Measurements from ENCODE around the gene CNTN6.

DNA sequence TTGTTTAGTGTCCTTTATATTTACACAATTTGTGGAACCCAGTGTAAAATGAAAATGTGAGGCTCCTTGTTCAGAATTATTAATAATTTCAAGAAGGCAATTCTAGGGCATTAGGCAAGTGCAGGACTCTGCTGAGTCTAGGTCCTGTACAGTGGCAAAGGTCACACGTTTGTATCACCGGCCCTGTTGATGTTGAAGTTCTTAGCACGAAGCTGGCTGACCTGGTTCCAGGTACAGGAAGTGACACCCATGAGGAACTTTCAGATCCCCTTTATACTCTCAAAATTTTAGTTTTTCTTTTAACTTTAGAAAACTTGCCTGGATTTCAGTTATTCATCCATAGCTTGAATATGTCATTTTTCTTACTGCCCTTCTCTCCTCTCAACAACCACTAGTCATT is 349.4 kb downstream of the CNTN6 start:
- TF ChIP-seq CTCF (IDR thresholded peaks at IDR 0.05) (no peak), POLR2A (IDR thresholded peaks at IDR 0.05) (no peak)
